Urothelium cell line (cell line): Measurements from ENCODE around the gene FBXL19.

ENCODE experiments used
- DNase-seq: peaks from one replicate; pipeline ENCODE4 v3.0.0; 2011; ENCODE audit warnings: low spot score, mixed read lengths
- FAIRE-seq: peaks from 2 replicates; lab custom pipeline; 2011; peaks lifted over from hg19 to GRCh38; lab: Jason Lieb, UNC

The FBXL19 gene

GRCh38 chr16:30963925-30964511 lies 40.6 kb downstream of the FBXL19 start:
- DNase-seq (no peak), FAIRE-seq (no peak)

- DNase-seq (no peak), FAIRE-seq (no peak)
These were observed 41.3 kb downstream of the FBXL19 start for GRCh38 chr16:30964574-30965226.

GRCh38 chr16:30965436-30965835 lies 42.1 kb downstream of the FBXL19 start:
- FAIRE-seq = no peak
- DNase-seq = no peak

- no peak for FAIRE-seq
These were observed 42.8 kb downstream of the FBXL19 start for GRCh38 chr16:30966033-30966619.

GRCh38 chr16:30967795-30968194 lies 44.4 kb downstream of the FBXL19 start:
- FAIRE-seq (no peak), DNase-seq (no peak)

More at GRCh38 chr16:30966033-30966619, 42.8 kb downstream of the FBXL19 start:
- DNase-seq = no peak

GRCh38 chr16:30969246-30969842 lies 46.0 kb downstream of the FBXL19 start:
- FAIRE-seq = no peak
- DNase-seq = no peak

GRCh38 chr16:30971298-30971697 lies 47.9 kb downstream of the FBXL19 start:
- DNase-seq (no peak), FAIRE-seq (no peak)

- DNase-seq (no peak), FAIRE-seq (no peak)
These were observed 49.5 kb downstream of the FBXL19 start for GRCh38 chr16:30972872-30973271.

GRCh38 chr16:30974348-30974747 lies 51.0 kb downstream of the FBXL19 start:
- DNase-seq (no peak), FAIRE-seq (no peak)

GRCh38 chr16:30976486-30976885 lies 53.1 kb downstream of the FBXL19 start:
- no peak for DNase-seq
- FAIRE-seq = no peak

- FAIRE-seq = no peak
These were observed 54.1 kb downstream of the FBXL19 start for GRCh38 chr16:30977502-30977901.

GRCh38 chr16:30979170-30980022 lies 56.0 kb downstream of the FBXL19 start:
- FAIRE-seq (no peak), DNase-seq (no peak)

More at GRCh38 chr16:30977502-30977901, 54.1 kb downstream of the FBXL19 start:
- DNase-seq = no peak

GRCh38 chr16:30980023-30980371 lies 56.6 kb downstream of the FBXL19 start:
- DNase-seq (no peak), FAIRE-seq (no peak)

- DNase-seq = no peak
- no peak for FAIRE-seq
These were observed 57.1 kb downstream of the FBXL19 start for GRCh38 chr16:30980434-30980833.

- no peak for DNase-seq
These were observed 57.6 kb downstream of the FBXL19 start for GRCh38 chr16:30980959-30981358.

GRCh38 chr16:30982548-30983288 lies 59.3 kb downstream of the FBXL19 start:
- FAIRE-seq = no peak
- no peak for DNase-seq

More at GRCh38 chr16:30980959-30981358, 57.6 kb downstream of the FBXL19 start:
- FAIRE-seq = no peak

GRCh38 chr16:30983289-30983889 lies 60.0 kb downstream of the FBXL19 start:
- DNase-seq (no peak), FAIRE-seq (no peak)

GRCh38 chr16:30983898-30984610 lies 60.7 kb downstream of the FBXL19 start:
- no peak for DNase-seq
- FAIRE-seq = no peak

- DNase-seq (peak; percentile 88), FAIRE-seq (no peak)
These were observed 61.5 kb downstream of the FBXL19 start, which contains the start of gene HSD3B7 for GRCh38 chr16:30984669-30985400. TSS of gene HSD3B7 (plus strand) at chr16:30985207. CDS start at chr16:30985659, 452 bp downstream.
